ENCODE measurements around the gene ABHD14A.

DNA sequence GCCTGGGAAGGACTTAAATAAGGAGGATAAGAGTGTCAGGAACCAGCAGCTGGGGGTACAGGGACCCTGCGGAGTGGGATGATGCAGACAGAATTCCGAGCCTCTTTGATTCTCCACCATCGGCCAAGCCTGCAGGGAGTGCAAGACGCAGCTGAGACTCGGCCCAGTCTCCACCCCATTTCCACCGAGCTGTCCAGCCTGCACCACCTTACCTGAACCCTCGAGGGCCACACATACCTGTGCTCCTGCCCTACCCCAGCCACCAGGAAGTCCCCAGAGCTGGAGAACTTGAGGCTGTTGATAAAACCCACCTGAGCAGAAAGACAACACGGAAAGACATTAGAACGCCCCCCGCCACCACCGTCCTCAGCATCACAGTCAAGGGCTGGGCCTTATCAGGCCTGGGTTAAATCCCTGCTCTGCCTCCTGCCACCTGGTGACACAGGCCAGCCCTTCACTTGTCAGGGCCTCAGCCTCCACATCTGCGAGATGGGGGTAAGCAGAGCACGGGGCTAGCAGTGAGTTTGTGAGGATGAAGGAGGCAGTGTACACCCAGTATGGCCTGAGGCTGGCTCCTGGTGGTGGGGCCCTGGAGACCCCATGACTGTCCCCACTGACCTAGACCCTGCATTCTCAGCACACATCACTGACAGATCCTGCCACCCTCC lies 41.3 kb upstream of the ABHD14A start:
- no peak for TF ChIP-seq CTCF (IDR thresholded peaks at IDR 0.05; ENCODE audit: insufficient read depth, low read depth, low read length)
- TF ChIP-seq EZH2 (IDR thresholded peaks at IDR 0.05; ENCODE audit: insufficient read depth, low read length), result no peak

Measured in astrocyte (in vitro differentiated cells and primary cell).